Measurements from ENCODE around the gene GRWD1. TPM values are rescaled to one million over a fixed set of nuclear protein-coding genes. Genes with fewer than 3 reads are reported as not detected.
A peak's percentile ranks its signal among the peaks of the same experiment; 100 is the strongest.

Gene GRWD1
- total RNA-seq, 1 experiment from 2014 or later = 64.8 TPM

DNA sequence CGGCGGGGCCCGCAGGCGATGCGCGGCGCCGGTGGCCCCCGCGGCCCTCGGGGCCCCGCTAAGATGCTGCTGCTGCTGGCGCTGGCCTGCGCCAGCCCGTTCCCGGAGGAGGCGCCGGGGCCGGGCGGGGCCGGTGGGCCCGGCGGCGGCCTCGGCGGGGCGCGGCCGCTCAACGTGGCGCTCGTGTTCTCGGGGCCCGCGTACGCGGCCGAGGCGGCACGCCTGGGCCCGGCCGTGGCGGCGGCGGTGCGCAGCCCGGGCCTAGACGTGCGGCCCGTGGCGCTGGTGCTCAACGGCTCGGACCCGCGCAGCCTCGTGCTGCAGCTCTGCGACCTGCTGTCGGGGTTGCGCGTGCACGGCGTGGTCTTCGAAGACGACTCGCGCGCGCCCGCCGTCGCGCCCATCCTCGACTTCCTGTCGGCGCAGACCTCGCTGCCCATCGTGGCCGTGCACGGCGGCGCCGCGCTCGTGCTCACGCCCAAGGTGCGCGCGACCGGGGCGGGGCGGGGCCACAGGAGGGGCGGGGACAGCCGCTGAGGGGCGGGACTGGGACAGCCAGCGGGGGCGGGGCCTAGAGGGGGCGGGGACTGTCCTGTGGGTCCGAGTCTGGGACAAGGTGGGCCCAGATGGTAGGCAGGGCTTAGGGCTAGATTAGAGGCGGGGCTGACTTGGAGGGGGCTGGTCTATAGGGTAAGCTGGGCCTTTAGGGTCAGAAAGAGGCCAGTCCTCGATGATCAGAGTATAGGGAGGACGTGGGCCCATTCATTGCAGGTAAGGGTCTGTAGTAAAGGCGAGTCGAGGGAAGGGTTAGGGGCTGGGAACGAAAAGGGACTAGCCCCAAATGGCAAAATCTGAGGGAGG lies 47.2 kb upstream of the GRWD1 start:
- DNase-seq (ENCODE audit: low read depth, low spot score) (peak; percentile 91), ATAC-seq (peak; percentile 86)
- ChIA-PET POLR2A (interaction anchor here (0.6 to 2.4 kb wide), 8 partner anchors 15 to 788 kb away, joined by 3 to 10 read pairs (median 4); partner anchors contain the start of genes RPL18, SPHK2, SYNGR4 and TMEM143), RAD21 (ENCODE audit: low non-redundant PET in 1 of 2, low total read pairs in 2 of 2, uncharacterized antibody in 2 of 2, unreplicated experiment in 2 of 2) (interaction anchor here (0.6 to 0.7 kb wide), 5 partner anchors 32 to 222 kb away, joined by 3 to 8 read pairs (median 4); no protein-coding TSS in a partner anchor), CTCF (interaction anchor here (2.0 kb wide), 1 partner anchor 8 kb away, joined by 18 read pairs; the partner anchor contains the start of gene KDELR1)
- Histone ChIP-seq H3K36me3 (ENCODE audit: control insufficient read depth in 1 of 2, insufficient read depth in 2 of 2, low read length in 2 of 2) (no peaks in the 10 kb centered on the region), H4K20me1 (ENCODE audit: insufficient read depth) (no peaks in the 10 kb centered on the region), H3K4me2 (ENCODE audit: low read length) (peak overlapping the region; percentile 76), H3K9me3 (ENCODE audit: control insufficient read depth in 1 of 2, insufficient read depth in 1 of 2, low read depth in 1 of 2, low read length in 2 of 2) (no peaks in the 10 kb centered on the region), H3K79me2 (ENCODE audit: insufficient read depth, low read length) (peaks cover 37% of the 10 kb centered on the region), H3K4me1 (ENCODE audit: control insufficient read depth in 1 of 2, insufficient read depth in 2 of 2, low read length in 2 of 2) (peaks cover 22 to 61% of the 10 kb centered on the region in 2 experiments), H3K4me3 (replicated peaks in 1 of 2; ENCODE audit: low read depth in 1 of 2, low read length in 2 of 2) (peak overlapping the region; percentile 75 to 87), H3K27ac (ENCODE audit: low read depth, low read length) (peak overlapping the region; percentile 96), H2AFZ (ENCODE audit: low read depth, low read length, poor library complexity, severe bottlenecking) (no peak overlapping the region), H3K9me2 (ENCODE audit: insufficient read depth) (no peaks in the 10 kb centered on the region), H3K9ac (ENCODE audit: low read length) (peak overlapping the region; percentile 94), H3K27me3 (ENCODE audit: insufficient read depth, low read length) (no peaks in the 10 kb centered on the region)
- intact Hi-C loops (cut with micrococcal nuclease) = loop anchor here (5.0 to 10.0 kb wide), 3 partner anchors 36 to 96 kb away; partner anchors contain the start of genes EMP3, SYNGR4 and TMEM143
- TF ChIP-seq CBX3 (IDR thresholded peaks at IDR 0.05; ENCODE audit: low read depth) (no peak), ELF1 (IDR thresholded peaks at IDR 0.05; ENCODE audit: borderline replicate concordance, low read depth) (no peak), ZNF274 (IDR thresholded peaks at IDR 0.05; ENCODE audit: low read depth, low read length) (no peak), SP1 (IDR thresholded peaks at IDR 0.05; ENCODE audit: low read depth) (no peak), CEBPB (IDR thresholded peaks at IDR 0.05; ENCODE audit: low read depth) (no peak), YY1 (IDR thresholded peaks at IDR 0.05; ENCODE audit: extremely low read depth, insufficient replicate concordance, low read depth, low read length) (no peak), TCF7L2 (IDR thresholded peaks at IDR 0.05; ENCODE audit: borderline replicate concordance, extremely low read depth, insufficient read depth, insufficient read length) (no peak), SRF (IDR thresholded peaks at IDR 0.05; ENCODE audit: low read depth) (no peak), POLR2AphosphoS5 (IDR thresholded peaks at IDR 0.05; ENCODE audit: low read depth, low read length) (peak; percentile 85), EZH2 (IDR thresholded peaks at IDR 0.05) (no peak), RAD21 (IDR thresholded peaks at IDR 0.05; ENCODE audit: low read depth) (no peak), EGR1 (IDR thresholded peaks at IDR 0.05; ENCODE audit: low read depth) (no peak), FOSL1 (IDR thresholded peaks at IDR 0.05; ENCODE audit: low read depth) (no peak), ZFX (IDR thresholded peaks at IDR 0.05) (peak; percentile 95), SIN3A (IDR thresholded peaks at IDR 0.05; ENCODE audit: low read depth) (peak; percentile 94), POLR2A (IDR thresholded peaks at IDR 0.05; ENCODE audit: borderline replicate concordance, extremely low read depth, insufficient read depth, insufficient read length) (peak; percentile 56), EZH2phosphoT487 (IDR thresholded peaks at IDR 0.05; ENCODE audit: borderline replicate concordance) (no peak)
- TF ChIP-seq, protein P1, sequence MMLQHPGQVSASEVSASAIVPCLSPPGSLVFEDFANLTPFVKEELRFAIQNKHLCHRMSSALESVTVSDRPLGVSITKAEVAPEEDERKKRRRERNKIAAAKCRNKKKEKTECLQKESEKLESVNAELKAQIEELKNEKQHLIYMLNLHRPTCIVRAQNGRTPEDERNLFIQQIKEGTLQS (IDR thresholded peaks at IDR 0.05) = no peak
- TF ChIP-seq, protein P2, sequence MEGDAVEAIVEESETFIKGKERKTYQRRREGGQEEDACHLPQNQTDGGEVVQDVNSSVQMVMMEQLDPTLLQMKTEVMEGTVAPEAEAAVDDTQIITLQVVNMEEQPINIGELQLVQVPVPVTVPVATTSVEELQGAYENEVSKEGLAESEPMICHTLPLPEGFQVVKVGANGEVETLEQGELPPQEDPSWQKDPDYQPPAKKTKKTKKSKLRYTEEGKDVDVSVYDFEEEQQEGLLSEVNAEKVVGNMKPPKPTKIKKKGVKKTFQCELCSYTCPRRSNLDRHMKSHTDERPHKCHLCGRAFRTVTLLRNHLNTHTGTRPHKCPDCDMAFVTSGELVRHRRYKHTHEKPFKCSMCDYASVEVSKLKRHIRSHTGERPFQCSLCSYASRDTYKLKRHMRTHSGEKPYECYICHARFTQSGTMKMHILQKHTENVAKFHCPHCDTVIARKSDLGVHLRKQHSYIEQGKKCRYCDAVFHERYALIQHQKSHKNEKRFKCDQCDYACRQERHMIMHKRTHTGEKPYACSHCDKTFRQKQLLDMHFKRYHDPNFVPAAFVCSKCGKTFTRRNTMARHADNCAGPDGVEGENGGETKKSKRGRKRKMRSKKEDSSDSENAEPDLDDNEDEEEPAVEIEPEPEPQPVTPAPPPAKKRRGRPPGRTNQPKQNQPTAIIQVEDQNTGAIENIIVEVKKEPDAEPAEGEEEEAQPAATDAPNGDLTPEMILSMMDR (IDR thresholded peaks at IDR 0.05 in 2 of 3, conservative IDR thresholded peaks at IDR 0.05 in 1 of 3; ENCODE audit: borderline replicate concordance in 1 of 3, insufficient read depth in 1 of 3, low read depth in 2 of 3, low read length in 2 of 3) = no peak
- TF ChIP-seq, protein P3, sequence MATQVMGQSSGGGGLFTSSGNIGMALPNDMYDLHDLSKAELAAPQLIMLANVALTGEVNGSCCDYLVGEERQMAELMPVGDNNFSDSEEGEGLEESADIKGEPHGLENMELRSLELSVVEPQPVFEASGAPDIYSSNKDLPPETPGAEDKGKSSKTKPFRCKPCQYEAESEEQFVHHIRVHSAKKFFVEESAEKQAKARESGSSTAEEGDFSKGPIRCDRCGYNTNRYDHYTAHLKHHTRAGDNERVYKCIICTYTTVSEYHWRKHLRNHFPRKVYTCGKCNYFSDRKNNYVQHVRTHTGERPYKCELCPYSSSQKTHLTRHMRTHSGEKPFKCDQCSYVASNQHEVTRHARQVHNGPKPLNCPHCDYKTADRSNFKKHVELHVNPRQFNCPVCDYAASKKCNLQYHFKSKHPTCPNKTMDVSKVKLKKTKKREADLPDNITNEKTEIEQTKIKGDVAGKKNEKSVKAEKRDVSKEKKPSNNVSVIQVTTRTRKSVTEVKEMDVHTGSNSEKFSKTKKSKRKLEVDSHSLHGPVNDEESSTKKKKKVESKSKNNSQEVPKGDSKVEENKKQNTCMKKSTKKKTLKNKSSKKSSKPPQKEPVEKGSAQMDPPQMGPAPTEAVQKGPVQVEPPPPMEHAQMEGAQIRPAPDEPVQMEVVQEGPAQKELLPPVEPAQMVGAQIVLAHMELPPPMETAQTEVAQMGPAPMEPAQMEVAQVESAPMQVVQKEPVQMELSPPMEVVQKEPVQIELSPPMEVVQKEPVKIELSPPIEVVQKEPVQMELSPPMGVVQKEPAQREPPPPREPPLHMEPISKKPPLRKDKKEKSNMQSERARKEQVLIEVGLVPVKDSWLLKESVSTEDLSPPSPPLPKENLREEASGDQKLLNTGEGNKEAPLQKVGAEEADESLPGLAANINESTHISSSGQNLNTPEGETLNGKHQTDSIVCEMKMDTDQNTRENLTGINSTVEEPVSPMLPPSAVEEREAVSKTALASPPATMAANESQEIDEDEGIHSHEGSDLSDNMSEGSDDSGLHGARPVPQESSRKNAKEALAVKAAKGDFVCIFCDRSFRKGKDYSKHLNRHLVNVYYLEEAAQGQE (IDR thresholded peaks at IDR 0.05; ENCODE audit: low read depth) = no peak
- TF ChIP-seq, protein P4, sequence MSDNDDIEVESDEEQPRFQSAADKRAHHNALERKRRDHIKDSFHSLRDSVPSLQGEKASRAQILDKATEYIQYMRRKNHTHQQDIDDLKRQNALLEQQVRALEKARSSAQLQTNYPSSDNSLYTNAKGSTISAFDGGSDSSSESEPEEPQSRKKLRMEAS (IDR thresholded peaks at IDR 0.05) = peak; percentile 98
- BruUV-seq (replicated peaks) = no TSS peak
